ENCODE results near the gene SYNGR3. TPM values are rescaled to one million over a fixed set of nuclear protein-coding genes. Genes with fewer than 3 reads are reported as not detected.
"Not testable (repeated sequence)": the region's sequence is repeated elsewhere in the genome, so short reads cannot be mapped to it uniquely, and the experiment has no call there.

Gene SYNGR3
- total RNA-seq, 1 experiment from 2014 or later: 21.8 TPM

- no peak for DNase-seq (ENCODE audit: low spot score)
Measured at GRCh38 chr16:2028146-2028545, 38.4 kb downstream of the SYNGR3 start.

GRCh38 chr16:2028620-2029220 lies 39.0 kb downstream of the SYNGR3 start:
- no peak for DNase-seq (ENCODE audit: low spot score)

- no peak for DNase-seq (ENCODE audit: low spot score)
Measured at GRCh38 chr16:2029350-2029749, 39.6 kb downstream of the SYNGR3 start.

- no peak for DNase-seq (ENCODE audit: low spot score)
Measured at GRCh38 chr16:2030036-2030435, 40.3 kb downstream of the SYNGR3 start.

GRCh38 chr16:2031081-2031577 lies 41.4 kb downstream of the SYNGR3 start:
- no peak for DNase-seq (ENCODE audit: low spot score)

GRCh38 chr16:2032285-2033056 lies 42.7 kb downstream of the SYNGR3 start:
- DNase-seq (ENCODE audit: low spot score): peak; percentile 83

- DNase-seq (ENCODE audit: low spot score): peak; percentile 82
Measured at GRCh38 chr16:2033057-2033908, 43.5 kb downstream of the SYNGR3 start.

- DNase-seq (ENCODE audit: low spot score): not testable (repeated sequence)
Measured at GRCh38 chr16:2033909-2034695, 44.3 kb downstream of the SYNGR3 start.

- no peak for DNase-seq (ENCODE audit: low spot score)
Measured at GRCh38 chr16:2034696-2035430, 45.1 kb downstream of the SYNGR3 start.

GRCh38 chr16:2035431-2036199 lies 45.8 kb downstream of the SYNGR3 start:
- peak; percentile 94 for DNase-seq (ENCODE audit: low spot score)

GRCh38 chr16:2036200-2036966 lies 46.6 kb downstream of the SYNGR3 start:
- DNase-seq (ENCODE audit: low spot score): no peak

- DNase-seq (ENCODE audit: low spot score): no peak
Measured at GRCh38 chr16:2037115-2037514, 47.3 kb downstream of the SYNGR3 start.

GRCh38 chr16:2037647-2038381 lies 48.0 kb downstream of the SYNGR3 start:
- no peak for DNase-seq (ENCODE audit: low spot score)

- DNase-seq (ENCODE audit: low spot score): no peak
Measured at GRCh38 chr16:2038382-2039231, 48.8 kb downstream of the SYNGR3 start.

- DNase-seq (ENCODE audit: low spot score): peak; percentile 48
Measured at GRCh38 chr16:2039274-2040031, 49.7 kb downstream of the SYNGR3 start.

GRCh38 chr16:2040041-2040786 lies 50.4 kb downstream of the SYNGR3 start:
- DNase-seq (ENCODE audit: low spot score): peak; percentile 44

Measured in A172 (cell line).